Tibial nerve (tissue), 4 donors: ENCODE measurements around the gene TMTC1. TPM values are rescaled to one million over a fixed set of nuclear protein-coding genes. Genes with fewer than 3 reads are reported as not detected.

Experiments
- DNase-seq, 2 donors: peaks; one replicate each; pipeline ENCODE4 v3.0.0-alpha.2; 2019; ENCODE audit warnings: low spot score in 2 of 2
- H3K27ac ChIP-seq, 4 donors: fragments of 200-600 bp; sonication (generic) in 3 of 4; one replicate each; pipeline ENCODE4 v1.5.1; 2017 to 2019; ENCODE audit warnings: mild to moderate bottlenecking in 1 of 4
- H3K27me3 ChIP-seq, 2 donors: fragments of 200-600 bp; sonication (generic) in 1 of 2; one replicate each; pipeline versions ENCODE4 v1.5.1 to v1.6.0; 2017 to 2019
- H3K36me3 ChIP-seq, 3 donors: fragments of 200-600 bp; sonication (generic); one replicate each; pipeline ENCODE4 v1.5.1; 2018 to 2019
- H3K4me1 ChIP-seq, 4 donors: fragments of 200-600 bp; sonication (generic) in 3 of 4; one replicate each; pipeline ENCODE4 v1.5.1; 2017 to 2019
- H3K4me3 ChIP-seq, 4 donors: fragments of 200-600 bp; sonication (generic) in 3 of 4; one replicate each; pipeline ENCODE4 v1.5.1; 2017 to 2019; ENCODE audit warnings: mild to moderate bottlenecking in 1 of 4, moderate library complexity in 1 of 4
- H3K9me3 ChIP-seq, 4 donors: fragments of 200-600 bp; sonication (generic) in 3 of 4; one replicate each; pipeline ENCODE4 v1.5.1; 2017 to 2019
- EP300 ChIP-seq, 2 donors: sonication (generic); formaldehyde crosslinking; IDR thresholded peaks; one replicate each; pipeline ENCODE4 v1.6.1; 2017; ENCODE audit warnings: antibody characterized with exemption in 2 of 2, mild to moderate bottlenecking in 1 of 2
- POLR2A ChIP-seq, 2 donors: fragments of 450-650 bp; IDR thresholded peaks; one replicate each; pipeline ENCODE4 v1.6.1; 2017; ENCODE audit warnings: antibody characterized with exemption in 2 of 2, mild to moderate bottlenecking in 2 of 2, moderate library complexity in 2 of 2
- WGBS, 2 donors: methylation state at CpG; one replicate each; pipeline ENCODE4 v1.1.5; 2018; 5-methylcytosine and 5-hydroxymethylcytosine counted together
- total RNA-seq, 4 donors: library from RNA; depleted of rRNA; stranded (reverse); fragments of >200 nt; gene quantifications; one replicate each; pipeline ENCODE4 v1.1.0, GENCODE V29; 2016
- TF ChIP-seq, protein P1 (sequence below), 5 experiments: fragments of 200-600 bp in 3 of 5; fragments of 450-650 bp in 2 of 5; sonication (generic) in 3 of 5; IDR thresholded peaks; one replicate each; pipeline ENCODE4 v1.5.1; 2016 to 2019; ENCODE audit warnings: antibody characterized with exemption in 5 of 5, mild to moderate bottlenecking in 3 of 5, moderate library complexity in 2 of 5

TMTC1 gene
- total RNA-seq, 4 donors from 2014 or later: 111 to 207 (median 144) TPM

DNA sequence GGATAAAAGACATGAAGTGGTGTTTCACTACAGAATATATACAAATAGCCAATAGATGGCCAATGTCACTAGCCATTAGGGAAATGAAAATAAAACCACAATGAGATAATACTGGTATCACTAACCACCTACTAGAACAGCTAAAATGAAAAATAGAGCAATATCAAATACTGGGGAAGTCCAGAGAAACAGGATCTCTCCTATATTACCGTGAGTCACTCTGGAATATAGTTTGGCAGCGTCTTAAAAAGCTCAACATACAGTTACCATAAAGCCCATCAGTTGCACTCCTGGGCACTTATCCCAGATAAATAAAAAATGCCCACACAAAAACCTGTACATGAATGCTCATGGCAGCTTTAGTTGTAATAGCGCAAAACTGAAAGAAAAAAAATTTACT is 101.7 kb downstream of the TMTC1 start:
- no peak for DNase-seq
- Histone ChIP-seq H3K4me3 (no peak overlapping the region), H3K4me1 (peaks cover 0 to 18% (median 0%) of the 10 kb centered on the region in 4 donors), H3K27me3 (no peaks in the 10 kb centered on the region), H3K36me3 (no peaks in the 10 kb centered on the region), H3K27ac (no peak overlapping the region), H3K9me3 (no peaks in the 10 kb centered on the region)
- WGBS, 2 donors: 88 to 91% methylated on average over 3 of the region's 3 CpGs
- TF ChIP-seq EP300 (IDR thresholded peaks at IDR 0.05) (no peak), POLR2A (IDR thresholded peaks at IDR 0.05) (no peak)
- TF ChIP-seq, protein P1, sequence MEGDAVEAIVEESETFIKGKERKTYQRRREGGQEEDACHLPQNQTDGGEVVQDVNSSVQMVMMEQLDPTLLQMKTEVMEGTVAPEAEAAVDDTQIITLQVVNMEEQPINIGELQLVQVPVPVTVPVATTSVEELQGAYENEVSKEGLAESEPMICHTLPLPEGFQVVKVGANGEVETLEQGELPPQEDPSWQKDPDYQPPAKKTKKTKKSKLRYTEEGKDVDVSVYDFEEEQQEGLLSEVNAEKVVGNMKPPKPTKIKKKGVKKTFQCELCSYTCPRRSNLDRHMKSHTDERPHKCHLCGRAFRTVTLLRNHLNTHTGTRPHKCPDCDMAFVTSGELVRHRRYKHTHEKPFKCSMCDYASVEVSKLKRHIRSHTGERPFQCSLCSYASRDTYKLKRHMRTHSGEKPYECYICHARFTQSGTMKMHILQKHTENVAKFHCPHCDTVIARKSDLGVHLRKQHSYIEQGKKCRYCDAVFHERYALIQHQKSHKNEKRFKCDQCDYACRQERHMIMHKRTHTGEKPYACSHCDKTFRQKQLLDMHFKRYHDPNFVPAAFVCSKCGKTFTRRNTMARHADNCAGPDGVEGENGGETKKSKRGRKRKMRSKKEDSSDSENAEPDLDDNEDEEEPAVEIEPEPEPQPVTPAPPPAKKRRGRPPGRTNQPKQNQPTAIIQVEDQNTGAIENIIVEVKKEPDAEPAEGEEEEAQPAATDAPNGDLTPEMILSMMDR (IDR thresholded peaks at IDR 0.05): no peak

DNA sequence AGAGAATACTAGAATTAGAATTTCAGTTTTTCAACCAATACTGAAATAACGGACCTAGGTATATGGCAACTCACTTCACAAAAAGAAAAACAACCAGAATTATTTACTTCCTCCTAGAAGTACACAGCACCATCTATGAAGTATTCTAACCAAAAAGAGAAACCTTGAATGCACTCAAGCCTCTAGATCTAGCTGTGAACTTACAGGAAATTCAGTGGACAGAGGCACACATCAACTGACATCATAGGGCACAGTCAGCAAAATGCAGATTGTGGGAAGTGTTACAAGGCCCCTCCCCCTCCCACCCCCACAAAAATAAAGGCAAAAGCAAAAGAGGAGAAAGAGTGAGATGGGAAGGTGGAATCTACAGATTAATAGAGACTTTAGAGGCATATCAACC is 102.4 kb downstream of the TMTC1 start:
- peaks cover 0 to 20% (median 0%) of the 10 kb centered on the region in 4 donors for H3K4me1 ChIP-seq
- no peaks in the 10 kb centered on the region for H3K9me3 ChIP-seq
- 88 to 90% methylated on average over 1 of the region's 1 CpG for WGBS, 2 donors
- TF ChIP-seq POLR2A (IDR thresholded peaks at IDR 0.05): no peak
- TF ChIP-seq, protein P1 (IDR thresholded peaks at IDR 0.05): no peak
- no peak for TF ChIP-seq EP300 (IDR thresholded peaks at IDR 0.05)
- no peak overlapping the region for H3K4me3 ChIP-seq
- H3K27me3 ChIP-seq: no peaks in the 10 kb centered on the region
- H3K36me3 ChIP-seq: no peaks in the 10 kb centered on the region
- no peak overlapping the region for H3K27ac ChIP-seq
- no peak for DNase-seq

DNA sequence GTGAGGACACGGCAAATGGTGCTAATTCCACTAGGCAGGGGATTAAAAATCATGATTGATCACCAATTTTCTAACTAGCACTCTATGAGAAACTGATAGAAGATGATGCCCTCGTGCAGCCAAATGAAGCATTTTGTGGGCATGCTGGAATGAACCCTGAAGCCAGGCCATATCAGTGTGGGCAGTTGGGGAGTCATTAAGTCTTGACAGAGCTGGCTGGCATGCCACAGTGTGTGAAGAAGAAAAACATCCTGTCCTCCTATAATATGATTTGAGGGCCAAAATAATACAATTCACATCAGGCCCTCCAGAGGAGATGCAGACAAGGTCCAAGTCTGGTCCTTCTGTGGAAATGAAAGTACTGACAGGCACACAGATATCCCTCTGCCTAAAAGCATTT is 107.1 kb downstream of the TMTC1 start:
- DNase-seq: no peak
- H3K9me3 ChIP-seq: no peaks in the 10 kb centered on the region
- WGBS, 2 donors: 82 to 89% methylated on average over 2 of the region's 2 CpGs

DNA sequence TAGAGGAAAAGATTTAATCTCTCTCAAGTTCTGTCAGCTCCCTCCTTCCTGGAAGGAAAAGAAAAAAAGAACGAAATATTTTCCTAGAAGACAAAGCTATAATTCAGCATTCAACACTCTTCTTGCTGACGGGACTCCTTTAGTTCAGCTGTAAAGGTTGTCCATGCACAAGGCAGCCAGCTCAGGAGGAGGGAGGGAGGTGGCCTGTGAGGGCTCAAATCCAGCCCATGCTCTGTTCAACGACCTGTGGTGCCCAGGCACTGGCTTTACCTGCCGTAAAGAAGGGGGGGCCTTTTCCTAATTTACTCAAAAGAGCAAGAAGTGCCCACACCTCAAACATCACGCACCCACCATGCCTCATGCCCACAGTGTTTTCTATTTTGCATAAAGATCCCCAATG is 109.3 kb downstream of the TMTC1 start:
- Histone ChIP-seq H3K4me1 (peaks cover 0 to 23% (median 0%) of the 10 kb centered on the region in 4 donors), H3K4me3 (no peak overlapping the region), H3K9me3 (no peaks in the 10 kb centered on the region), H3K27ac (no peak overlapping the region), H3K27me3 (no peaks in the 10 kb centered on the region), H3K36me3 (no peaks in the 10 kb centered on the region)
- WGBS, 2 donors: 55% methylated on average over 5 of the region's 5 CpGs
- TF ChIP-seq, protein P1 (IDR thresholded peaks at IDR 0.05): no peak
- TF ChIP-seq EP300 (IDR thresholded peaks at IDR 0.05): no peak
- no peak for TF ChIP-seq POLR2A (IDR thresholded peaks at IDR 0.05)
- no peak for DNase-seq

More for the DNA sequence above, 107.1 kb downstream of the TMTC1 start:
- TF ChIP-seq EP300 (IDR thresholded peaks at IDR 0.05) (no peak), POLR2A (IDR thresholded peaks at IDR 0.05) (no peak)
- TF ChIP-seq, protein P1 (IDR thresholded peaks at IDR 0.05): no peak
- H3K4me1 ChIP-seq: peaks cover 0 to 23% (median 0%) of the 10 kb centered on the region in 4 donors
- H3K4me3 ChIP-seq: no peak overlapping the region
- no peak overlapping the region for H3K27ac ChIP-seq
- no peaks in the 10 kb centered on the region for H3K27me3 ChIP-seq
- no peaks in the 10 kb centered on the region for H3K36me3 ChIP-seq

- H3K27me3 ChIP-seq: no peaks in the 10 kb centered on the region
- peaks cover 0 to 23% (median 0%) of the 10 kb centered on the region in 4 donors for H3K4me1 ChIP-seq
- no peaks in the 10 kb centered on the region for H3K36me3 ChIP-seq
- 36 to 76% methylated on average over 3 of the region's 3 CpGs for WGBS, 2 donors
- no peak for DNase-seq
- H3K4me3 ChIP-seq: no peak overlapping the region
- no peak overlapping the region for H3K27ac ChIP-seq
- TF ChIP-seq, protein P1 (IDR thresholded peaks at IDR 0.05): no peak
- TF ChIP-seq EP300 (IDR thresholded peaks at IDR 0.05): no peak
- TF ChIP-seq POLR2A (IDR thresholded peaks at IDR 0.05): no peak
- H3K9me3 ChIP-seq: no peaks in the 10 kb centered on the region
Observed at GRCh38 chr12:29673346-29673745, 110.4 kb downstream of the TMTC1 start.
